Suprapubic skin (tissue), 4 donors: ENCODE measurements around the gene KCNG3.

Experiments used
- EP300 ChIP-seq: sonication (generic); formaldehyde crosslinking; IDR thresholded peaks from one replicate; pipeline ENCODE4 v1.6.1; 2017; ENCODE audit warnings: antibody characterized with exemption
- POLR2A ChIP-seq, 2 donors: fragments of 450-650 bp; IDR thresholded peaks; one replicate each; pipeline ENCODE4 v1.6.1; 2017; ENCODE audit warnings: antibody characterized with exemption in 2 of 2, mild to moderate bottlenecking in 2 of 2, moderate library complexity in 2 of 2
- POLR2AphosphoS5 ChIP-seq, 3 donors: sonication (generic); formaldehyde crosslinking; IDR thresholded peaks; one replicate each; pipeline ENCODE4 v1.6.1; 2017; ENCODE audit warnings: antibody characterized with exemption in 3 of 3
- TF ChIP-seq, protein P1 (sequence below), 2 donors: fragments of 200-600 bp in 1 of 2; fragments of 450-650 bp in 1 of 2; sonication (generic) in 1 of 2; IDR thresholded peaks; one replicate each; pipeline ENCODE4 v1.5.1; 2016 to 2019; ENCODE audit warnings: antibody characterized with exemption in 2 of 2, mild to moderate bottlenecking in 1 of 2, moderate library complexity in 1 of 2

DNA sequence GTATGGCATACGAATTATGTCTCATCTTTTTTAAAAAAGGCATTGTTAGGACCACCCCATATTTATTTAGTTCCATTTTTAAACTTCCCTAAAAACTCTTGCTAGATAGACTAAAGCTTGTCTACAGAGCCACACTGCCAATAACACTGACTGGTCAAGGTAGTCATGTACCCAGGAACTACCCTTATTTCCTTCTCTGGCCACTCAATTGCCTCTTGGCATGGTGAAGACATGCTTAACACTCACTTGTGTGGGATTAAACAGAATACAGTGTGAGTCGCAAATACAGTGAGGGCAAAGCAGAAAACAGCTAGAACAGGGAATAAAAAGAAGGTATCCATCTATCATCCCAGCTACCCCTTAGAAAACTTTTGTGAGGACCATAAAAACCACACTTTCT, 57.4 kb downstream of the KCNG3 start:
- TF ChIP-seq, protein P1, sequence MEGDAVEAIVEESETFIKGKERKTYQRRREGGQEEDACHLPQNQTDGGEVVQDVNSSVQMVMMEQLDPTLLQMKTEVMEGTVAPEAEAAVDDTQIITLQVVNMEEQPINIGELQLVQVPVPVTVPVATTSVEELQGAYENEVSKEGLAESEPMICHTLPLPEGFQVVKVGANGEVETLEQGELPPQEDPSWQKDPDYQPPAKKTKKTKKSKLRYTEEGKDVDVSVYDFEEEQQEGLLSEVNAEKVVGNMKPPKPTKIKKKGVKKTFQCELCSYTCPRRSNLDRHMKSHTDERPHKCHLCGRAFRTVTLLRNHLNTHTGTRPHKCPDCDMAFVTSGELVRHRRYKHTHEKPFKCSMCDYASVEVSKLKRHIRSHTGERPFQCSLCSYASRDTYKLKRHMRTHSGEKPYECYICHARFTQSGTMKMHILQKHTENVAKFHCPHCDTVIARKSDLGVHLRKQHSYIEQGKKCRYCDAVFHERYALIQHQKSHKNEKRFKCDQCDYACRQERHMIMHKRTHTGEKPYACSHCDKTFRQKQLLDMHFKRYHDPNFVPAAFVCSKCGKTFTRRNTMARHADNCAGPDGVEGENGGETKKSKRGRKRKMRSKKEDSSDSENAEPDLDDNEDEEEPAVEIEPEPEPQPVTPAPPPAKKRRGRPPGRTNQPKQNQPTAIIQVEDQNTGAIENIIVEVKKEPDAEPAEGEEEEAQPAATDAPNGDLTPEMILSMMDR (IDR thresholded peaks at IDR 0.05): no peak
- TF ChIP-seq EP300 (no peak), POLR2A (IDR thresholded peaks at IDR 0.05) (no peak), POLR2AphosphoS5 (IDR thresholded peaks at IDR 0.05) (no peak)
